NCI-H748 treated with DMSO at 0.1 percent for 48 hours (cell line): ENCODE data around the gene FAM163B.
A peak's percentile ranks its signal among the peaks of the same experiment; 100 is the strongest.

Experiments
- DNase-seq: peaks from one replicate; lab custom pipeline; 2025; lab: John Stamatoyannopoulos, UW

FAM163B gene

DNA sequence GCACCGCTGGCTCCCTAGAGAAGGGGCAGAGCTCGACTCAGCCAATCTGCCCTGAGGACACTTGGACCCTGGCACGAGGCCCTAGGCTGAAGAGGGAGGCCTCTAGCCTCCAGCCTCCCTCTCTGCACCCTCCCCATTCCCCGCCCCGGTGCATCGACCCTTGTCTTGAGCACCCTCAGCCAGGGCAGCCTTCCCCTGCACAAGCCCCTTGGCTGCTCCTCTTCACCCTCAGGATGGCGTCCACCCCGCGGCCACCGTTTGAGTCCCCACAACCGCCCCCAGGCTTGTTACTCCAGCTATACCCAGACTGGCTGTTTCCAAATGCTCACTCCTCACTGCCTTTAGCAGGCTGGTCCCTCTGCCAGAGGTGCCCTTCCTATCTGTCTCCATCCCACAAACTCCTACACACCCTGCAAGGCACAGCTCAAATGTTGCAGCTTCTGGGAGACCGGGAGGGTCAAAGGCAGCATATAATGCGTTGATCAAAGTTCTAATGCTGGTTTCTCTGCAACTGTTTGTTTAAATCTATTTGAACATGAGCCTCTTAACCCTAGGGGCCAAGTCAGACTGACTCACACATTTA lies 6.5 kb upstream of the FAM163B start:
- no peak for DNase-seq

DNA sequence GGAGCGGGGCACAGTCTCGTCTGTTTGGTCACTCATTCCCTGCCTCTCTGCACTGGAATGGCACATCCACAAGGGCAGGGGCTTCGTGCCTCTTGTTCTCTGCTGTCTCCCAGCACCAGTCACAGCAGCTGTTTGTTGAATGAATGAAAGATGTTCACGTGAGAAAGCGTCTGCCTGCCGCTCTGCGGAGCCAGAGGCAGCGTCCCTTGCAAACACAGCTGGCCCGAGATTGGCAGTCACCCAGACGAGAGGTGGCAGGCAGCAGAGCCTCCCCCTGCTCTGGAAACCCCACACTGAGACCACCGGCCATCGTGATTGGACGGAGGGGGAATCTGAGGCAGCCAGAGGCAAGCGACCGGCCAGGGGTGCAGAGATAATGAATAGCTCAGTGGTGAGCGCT lies 6.0 kb upstream of the FAM163B start:
- no peak for DNase-seq

DNA sequence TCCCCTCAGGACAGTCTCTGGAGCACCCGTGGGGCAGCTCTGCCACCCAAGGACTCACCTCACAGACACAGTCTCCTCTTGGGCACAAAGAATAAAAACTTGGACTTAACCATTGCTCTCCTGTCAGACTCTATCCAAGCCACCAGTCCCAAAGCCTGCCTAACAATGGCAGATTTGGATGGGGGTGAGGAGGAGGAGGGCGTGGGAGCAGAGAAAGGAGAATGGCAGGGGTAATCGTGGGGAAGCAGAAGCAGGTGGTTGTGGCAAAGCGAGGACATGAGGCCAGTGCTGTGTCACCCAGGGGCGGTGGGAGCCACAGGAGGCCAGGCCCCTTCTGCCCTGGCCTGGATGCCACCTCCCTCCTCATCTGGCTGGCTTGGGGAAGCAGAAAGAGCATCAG lies 5.5 kb upstream of the FAM163B start:
- DNase-seq: no peak

DNA sequence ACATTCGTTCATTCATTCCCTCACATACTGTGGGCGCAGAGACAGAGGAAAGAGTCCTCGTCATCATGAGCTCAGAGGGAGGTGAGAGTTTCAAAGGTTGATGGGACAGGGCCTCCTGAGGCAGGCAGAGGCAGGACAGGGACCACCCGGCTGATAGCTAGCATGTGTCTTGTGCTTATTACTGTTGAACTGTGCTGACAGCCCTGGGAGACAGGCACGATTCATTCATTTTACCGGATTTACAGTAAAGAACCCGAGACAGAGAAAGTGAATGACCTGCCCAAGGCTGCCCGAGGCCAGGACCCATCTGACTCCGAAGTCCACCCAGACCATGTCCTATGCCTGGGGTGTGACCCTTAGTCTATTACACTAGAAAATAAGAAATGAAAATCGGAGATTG lies 4.9 kb upstream of the FAM163B start:
- no peak for DNase-seq

DNA sequence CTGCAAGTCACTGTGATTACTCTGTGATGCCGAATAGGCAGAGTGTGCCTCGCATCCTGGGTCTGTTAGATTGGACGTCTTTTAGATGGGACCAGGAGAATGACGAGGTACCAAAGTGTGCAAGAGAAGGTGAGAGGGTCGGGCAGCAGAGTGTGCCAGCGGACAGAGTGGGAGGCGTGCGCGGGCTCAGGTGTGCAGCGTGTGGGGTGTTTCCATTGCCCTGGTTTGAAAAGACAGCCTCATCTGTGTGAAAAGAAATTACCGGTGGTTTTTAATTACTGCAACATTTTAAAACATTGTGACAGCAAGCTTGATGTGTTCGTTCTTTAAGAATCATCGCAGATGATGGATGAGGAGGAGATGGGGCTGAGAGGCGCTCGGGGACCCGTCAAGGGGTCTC lies 4.2 kb upstream of the FAM163B start:
- DNase-seq: no peak

DNA sequence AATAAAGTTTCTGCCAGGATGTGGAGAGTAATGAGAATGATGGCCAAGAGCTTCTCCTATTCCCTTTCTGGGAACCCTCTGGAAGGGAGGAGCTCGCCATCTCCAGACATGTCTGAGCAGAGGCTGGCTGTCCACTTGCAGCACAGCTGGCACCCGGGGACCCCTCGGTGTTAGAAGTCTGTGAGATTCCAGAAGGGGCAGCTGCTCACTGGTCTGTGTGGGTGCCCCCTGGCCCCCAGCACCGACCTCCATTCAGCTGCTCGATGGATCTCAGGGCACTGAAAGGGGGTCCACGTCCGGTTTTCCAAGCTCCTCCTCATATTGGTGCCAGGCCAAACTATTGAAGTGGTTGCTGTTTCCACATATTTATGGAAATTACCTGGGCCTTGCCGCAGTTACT lies 3.6 kb upstream of the FAM163B start:
- DNase-seq: no peak

DNA sequence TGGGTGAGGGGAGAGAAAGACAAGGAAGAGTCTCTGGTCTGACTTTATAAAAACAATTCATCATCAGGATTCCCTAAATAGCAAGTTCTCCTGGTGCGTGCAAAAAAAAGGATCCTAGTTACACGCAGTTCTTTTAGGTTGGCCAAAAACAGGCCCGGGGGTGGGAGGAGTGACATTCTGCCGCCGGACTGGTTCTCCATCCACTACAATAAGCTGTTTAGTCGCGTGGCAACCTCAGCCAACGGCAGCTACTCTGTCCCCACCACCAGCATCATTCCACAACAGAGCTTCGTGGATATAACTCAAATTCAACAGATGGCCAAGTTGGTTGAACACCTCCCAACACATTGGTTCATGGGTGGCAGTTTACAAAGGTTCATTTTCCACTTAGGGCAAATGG lies 2.9 kb upstream of the FAM163B start:
- DNase-seq: no peak

DNA sequence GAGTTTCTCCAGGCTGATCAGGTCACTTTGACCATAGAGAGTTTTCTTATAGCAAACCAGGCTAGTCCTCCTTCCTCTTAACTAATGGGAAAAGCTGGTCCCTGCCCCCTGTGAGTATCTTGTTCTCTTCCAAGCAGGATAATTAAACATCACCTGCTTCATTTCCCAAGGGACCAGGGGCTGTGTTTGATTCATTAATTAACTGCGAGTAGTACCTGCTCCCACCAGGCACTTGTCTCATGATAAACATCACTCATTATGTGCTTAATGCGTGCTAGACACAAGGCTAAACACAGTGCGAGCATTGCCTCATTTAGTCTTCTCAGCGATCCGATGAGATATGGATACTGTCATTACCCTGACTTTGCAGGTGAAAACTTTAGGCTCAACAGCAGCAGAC lies 1.7 kb upstream of the FAM163B start:
- peak; percentile 81 for DNase-seq

DNA sequence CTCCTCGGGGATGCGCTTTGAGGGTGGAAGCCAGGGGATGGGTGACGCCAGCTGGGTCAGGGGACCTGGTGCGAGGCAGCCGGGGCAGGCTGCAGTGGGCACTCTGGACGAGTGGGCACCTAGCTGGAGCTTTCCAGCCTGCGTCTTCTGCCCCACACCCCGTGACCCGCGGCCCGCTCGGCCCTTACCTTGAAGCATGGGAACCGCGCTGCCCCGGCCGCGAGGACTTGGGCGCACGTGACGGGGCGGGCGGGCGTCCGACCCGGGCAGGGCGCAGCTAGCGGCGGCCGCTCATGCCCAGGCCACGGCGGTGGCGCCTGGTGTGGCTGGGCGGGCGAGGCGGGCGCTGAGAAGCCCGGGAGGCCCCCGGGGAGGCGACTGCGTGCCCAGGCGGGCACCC lies 300 bp downstream of the FAM163B start:
- DNase-seq: no peak

DNA sequence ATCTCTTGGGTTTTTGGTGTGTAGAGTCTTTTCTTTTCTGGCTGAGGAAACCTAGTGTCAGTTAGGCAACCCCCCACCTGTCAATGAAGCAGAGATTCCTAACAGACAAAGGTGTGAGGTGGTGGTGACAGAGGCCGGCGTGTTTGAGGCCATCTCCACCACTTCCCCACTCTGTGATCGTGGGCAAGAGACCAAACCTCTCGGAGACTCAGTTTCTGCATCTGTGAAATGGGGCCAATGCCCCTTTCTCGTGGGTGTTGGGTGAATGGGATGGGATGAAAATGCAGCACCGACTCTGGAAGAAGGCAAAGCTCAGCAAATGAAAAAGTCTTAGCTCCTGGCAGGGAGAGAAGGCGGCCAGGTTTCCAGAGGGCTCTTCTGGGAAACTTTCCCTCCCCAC lies 807 bp downstream of the FAM163B start:
- DNase-seq: no peak

DNA sequence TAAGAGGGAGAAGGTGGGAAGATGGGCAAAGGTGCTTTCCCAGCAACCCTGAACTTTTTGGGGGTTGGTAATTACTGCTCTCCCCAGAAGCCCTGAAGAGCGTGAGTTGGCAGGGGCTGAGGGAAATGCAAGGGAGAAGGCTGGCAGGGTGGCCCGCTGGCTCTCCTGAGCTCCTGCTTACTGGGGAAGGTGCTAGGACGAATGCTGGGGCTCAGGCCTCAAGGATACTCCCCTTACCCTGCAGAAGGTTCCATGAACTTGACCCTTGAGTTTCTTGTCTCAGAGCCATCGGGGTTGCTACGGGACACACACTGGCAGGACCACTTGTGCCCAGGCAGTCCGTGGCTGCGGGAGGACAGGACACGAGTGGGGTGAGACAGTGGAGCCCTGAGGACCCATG lies 1.2 kb downstream of the FAM163B start:
- no peak for DNase-seq

DNA sequence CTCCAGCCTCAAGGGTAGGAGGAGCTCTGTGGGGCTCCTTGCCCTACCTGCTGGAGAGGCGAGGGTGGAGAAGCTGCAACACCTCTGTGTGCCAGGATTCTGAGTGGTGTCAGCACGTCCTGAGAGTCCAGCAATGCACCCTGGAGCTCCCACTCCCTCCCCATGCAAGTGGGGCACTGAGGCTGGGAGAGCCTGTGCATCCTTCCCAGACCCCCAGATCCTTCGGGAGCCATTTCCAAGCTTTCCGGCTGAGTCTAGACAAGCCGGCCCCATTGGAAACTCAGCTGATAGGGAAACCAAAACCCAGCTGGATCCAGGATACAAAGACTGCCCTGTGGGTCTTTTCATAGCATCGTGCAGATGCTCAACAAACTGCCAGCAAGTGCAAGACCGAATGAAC lies 1.8 kb downstream of the FAM163B start:
- no peak for DNase-seq

DNA sequence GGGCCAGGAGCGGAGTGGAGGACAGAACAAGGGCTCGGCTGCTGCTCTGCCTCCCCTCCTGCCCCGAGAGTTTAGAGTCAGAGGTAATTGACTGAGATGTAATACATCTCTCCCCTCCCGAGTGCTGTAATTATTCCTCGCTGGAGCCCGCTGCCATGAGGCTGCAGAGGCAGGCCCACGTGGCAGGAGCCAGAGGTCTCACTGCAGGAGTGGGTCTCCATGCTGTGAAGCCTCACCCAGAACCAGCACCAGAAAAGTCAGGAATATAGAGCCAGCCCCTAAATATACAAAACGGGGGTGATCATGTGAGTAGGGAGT lies 2.5 kb downstream of the FAM163B start:
- DNase-seq: no peak

DNA sequence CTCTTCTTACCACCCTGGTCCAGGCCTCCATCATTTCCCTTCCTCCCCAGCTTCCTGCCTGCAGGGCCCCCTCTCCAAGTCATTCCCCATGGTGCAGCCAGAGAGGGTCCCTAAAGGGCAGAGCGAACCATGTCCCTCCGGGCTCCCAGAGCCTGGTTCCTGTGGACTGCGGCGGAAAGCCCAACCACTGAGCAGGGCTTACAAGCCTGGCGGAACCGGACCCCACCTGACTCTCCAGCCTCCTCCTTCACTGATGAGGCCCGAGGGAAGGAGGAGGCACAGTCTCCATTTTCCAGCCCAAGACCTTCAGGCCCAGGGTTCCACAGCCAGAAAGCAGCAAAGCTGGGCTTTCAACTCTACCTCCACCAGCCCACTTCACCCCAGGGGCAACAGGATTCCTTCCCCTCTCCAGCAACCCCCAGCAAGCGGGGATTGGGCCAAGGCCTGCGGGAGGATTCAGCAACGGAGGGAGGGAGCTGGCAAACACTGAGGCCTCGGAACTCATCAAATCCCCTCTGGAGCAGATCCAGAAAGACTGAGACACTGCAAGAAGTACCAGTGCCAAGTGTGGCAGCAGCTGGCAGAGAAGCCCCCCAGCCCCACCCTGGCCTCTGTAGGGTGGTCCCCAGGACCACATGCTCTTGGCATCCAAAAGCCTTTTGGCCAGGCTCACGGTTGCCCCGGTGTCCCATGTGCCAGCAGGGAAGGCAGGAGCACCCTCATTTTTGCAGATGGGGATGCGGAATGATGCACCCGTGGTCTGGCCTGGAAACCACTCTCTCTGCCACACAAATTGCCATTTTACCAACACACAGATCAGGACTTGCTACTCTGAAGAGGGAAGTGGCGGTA lies 3.1 kb downstream of the FAM163B start:
- DNase-seq: no peak

DNA sequence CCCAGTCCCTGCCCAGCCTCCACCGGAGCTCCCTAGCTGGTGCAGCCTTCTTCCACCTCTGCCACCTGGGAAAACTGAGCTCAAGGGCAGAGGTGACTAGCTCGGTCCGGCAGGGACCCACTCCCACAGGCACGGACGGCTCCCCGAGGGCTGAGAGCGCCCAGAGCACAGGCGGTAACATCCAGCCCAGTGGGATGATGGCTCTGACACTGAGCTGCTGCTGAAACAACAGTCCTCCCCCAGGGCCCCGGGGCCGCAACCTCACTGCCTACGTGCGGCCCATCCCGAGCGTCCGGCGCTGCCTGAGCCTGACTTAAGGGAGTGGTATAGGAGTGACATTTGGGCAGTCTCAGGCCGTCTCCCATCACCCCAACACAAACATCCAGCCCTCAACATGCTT lies 3.7 kb downstream of the FAM163B start:
- no peak for DNase-seq

DNA sequence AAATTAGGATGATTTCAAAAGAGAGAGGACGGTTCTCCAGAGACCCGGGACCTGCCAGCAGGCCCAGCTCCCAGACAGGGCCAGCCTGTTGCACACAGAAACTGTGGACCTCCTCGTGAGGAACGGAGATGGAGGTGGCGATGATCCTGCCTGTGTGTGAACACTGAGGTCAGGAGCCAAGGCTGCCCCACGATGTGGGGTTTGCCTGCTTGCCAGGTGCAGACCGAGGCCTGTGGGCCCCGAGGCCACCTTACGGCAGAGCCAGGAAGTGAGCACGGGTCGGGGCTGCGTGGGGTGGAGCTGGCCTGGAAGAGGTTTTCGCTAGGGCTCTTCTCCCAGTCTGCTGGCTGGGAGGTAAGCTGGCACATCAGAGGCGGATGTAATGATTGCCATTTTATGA lies 4.3 kb downstream of the FAM163B start:
- DNase-seq: no peak

DNA sequence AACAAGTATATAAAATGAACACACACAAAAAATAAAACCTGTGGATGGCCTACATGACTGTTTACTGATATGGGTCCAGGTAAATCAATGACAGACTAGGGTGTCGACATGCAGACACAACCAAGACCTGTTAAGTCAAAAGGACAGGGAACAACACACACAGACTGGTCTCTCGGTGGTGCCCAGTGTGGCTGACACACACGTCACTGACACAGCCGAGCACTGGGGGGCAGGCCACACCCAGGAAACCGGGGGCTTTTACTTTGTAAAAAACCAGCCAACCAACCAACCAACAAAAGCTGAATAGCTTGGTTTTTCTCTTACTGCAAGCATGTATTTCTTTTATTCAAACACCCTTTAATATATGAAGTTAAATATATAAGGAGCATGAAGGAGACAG lies 5.0 kb downstream of the FAM163B start:
- DNase-seq: no peak

DNA sequence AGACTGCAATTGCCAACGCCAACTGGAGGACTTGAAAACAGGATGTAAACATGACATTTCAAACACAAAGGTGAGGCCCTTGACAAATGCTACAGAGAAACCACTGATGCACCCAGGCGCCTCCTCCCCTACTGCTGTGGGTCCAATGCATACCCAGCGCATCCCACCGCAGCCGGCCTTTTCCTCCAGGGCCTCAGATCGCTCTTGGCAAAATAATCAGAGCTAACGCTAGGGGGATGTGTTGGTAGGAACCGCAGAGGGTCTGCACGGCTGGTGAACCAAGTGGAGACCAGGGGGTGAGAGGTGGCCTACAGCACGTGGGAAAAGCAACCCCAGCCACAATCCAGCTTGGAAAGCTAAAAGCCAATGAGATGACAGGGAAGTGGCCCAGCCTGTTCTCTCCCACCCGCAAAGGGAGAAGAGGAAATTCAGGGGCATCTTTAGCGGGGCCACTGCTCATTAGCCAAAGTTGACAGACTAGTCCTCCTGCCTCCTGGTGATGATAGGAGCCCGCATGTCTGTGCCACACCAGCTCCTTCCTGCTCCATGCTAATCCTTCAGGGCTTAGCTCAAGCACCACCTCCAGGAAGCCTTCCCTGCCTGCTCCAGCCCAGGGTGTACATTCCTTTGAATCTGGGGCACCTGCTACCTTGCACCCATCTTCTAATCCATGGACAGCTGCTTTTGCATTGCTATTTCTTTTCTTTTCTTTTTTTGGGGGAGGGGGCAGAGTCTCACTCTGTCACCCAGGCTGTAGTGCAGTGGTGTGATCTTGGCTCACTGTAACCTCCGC lies 5.9 kb downstream of the FAM163B start:
- DNase-seq: peak; percentile 68

DNA sequence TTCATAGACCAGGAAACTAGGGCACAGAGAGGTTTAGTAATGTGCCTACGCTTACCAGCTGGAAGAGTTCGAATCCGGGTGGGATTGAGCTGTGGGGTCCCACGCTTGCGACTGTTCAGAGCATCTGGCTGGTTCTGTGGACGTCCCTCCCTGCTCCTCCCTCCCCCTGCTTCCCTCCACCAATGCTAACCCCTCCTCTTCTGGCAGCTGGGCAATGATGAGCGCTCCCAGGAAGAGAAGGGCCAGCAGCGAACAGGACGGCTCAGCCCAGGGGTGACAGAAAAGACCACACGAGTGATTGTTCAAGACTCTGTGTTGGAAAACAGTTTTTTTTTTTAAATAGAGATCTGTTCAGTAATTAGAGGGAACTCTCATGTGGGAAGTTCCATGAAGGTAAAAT lies 6.9 kb downstream of the FAM163B start:
- no peak for DNase-seq

DNA sequence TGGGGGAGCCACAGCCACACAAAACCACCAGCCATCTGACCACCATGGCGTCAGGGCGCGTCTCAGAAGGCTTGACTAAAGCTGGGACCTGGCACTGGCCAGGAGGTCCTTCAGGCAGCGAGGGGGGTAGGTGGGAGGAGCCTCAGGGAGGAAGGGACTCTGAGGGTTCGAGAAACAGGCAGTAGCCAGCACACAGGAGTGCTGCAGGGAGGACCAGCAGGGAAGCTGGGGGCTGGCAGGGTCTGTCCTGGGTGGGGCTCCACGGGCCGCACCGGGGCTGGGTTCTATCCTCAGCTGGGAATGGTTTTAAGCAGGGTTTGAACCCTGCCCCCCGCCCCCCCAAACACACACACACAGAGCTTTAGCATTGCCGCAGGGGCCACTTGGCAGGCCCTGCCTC lies 7.4 kb downstream of the FAM163B start:
- DNase-seq: no peak

DNA sequence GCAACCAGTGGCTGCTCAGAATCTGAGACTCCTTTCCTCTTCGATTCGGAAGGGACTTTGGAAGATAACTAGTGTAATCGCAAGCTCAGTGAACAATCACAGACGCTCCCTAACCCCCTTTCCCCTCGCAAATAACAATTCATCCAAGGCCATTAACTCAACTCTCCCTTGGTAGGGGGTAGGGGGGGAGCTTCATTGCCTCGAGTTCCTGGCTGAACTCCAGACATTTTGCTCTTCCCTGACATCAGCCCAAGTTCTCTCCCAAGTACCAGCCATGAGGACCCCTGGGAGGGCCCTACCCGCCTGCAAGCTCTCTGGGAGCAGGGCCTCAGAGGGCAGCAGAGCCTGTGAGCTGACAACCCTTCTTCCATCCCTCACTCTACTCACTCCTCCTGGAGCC lies 8.4 kb downstream of the FAM163B start:
- DNase-seq: no peak

DNA sequence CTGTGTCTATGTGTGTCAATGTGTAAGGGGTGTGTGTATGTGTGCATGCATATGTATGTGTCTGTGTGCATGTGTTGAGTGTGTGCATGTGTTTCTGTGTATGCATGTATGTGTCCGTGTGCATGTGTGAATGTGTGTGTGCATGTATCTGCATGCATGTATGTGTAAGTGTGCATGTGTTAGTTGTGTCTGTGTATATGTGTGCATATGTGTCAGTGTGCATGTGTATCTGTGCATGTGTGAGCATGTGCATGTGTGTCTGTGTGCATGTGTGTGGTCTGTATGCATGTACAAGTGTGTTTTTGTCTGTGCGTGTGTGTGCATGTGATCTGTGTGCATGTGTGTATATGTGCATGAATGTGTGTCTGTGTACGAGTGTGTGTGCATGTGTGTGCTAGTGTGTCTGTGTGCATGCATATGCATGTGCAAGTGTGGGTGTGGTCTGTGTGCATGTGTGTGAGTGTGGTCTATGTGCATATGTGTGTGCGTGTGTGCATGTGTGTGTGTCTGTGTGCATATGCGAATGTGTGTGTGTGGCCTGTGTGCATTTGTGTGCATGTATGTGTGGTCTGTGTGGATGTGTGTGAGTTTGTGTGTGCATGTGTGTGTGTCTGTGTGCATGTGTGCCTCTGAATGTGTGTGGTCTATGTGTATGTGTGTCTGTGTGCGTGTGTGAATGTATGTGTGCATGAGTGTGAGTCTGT lies 9.6 kb downstream of the FAM163B start:
- no peak for DNase-seq

DNA sequence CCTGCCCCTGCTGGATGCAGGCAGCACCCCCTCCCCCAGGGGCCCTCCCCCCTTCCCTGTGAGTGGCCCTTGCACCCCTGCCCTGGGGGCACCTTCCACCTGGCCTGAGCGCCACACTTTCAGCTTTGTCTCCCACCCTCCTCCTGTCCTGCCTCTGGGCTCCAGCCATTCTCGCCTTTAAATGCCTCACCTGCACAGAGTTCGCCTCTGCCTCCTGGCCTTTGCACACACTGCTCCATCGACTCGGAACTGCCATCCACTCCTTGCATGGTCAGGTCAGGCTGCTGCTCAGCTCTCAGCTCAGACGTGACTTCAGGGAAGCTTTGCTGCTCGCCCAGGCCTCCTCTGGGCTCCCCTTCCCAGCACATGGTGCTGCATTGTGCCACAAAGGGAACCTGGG lies 10.2 kb downstream of the FAM163B start:
- no peak for DNase-seq
